Tibial artery (tissue), 4 donors: ENCODE results near the gene FTCD.
"Not testable (repeated sequence)": the region's sequence is repeated elsewhere in the genome, so short reads cannot be mapped to it uniquely, and the experiment has no call there.

Experiments used
- DNase-seq, 2 donors: peaks; one replicate each; pipeline ENCODE4 v3.0.0-alpha.2; 2019
- H3K27ac ChIP-seq, 2 donors: fragments of 200-600 bp; sonication (generic) in 1 of 2; 1 replicate in 1 of 2; 2 replicates in 1 of 2; pipeline ENCODE4 v1.5.1; 2018 to 2019; ENCODE audit warnings: mild to moderate bottlenecking in 1 of 2
- H3K27me3 ChIP-seq, 2 donors: fragments of 200-600 bp; sonication (generic) in 1 of 2; one replicate each; pipeline versions ENCODE4 v1.5.1 to v1.6.0; 2016 to 2019
- H3K36me3 ChIP-seq, 3 donors: fragments of 200-600 bp; sonication (generic) in 2 of 3; one replicate each; pipeline ENCODE4 v1.5.1; 2016 to 2019; ENCODE audit warnings: mild to moderate bottlenecking in 2 of 3
- H3K4me1 ChIP-seq, 4 donors: fragments of 200-600 bp; sonication (generic) in 2 of 4; 1 replicate in 3 of 4; 2 replicates in 1 of 4; pipeline ENCODE4 v1.5.1; 2016 to 2019
- H3K4me3 ChIP-seq, 2 donors: fragments of 200-600 bp; sonication (generic) in 1 of 2; 1 replicate in 1 of 2; 2 replicates in 1 of 2; pipeline ENCODE4 v1.5.1; 2018 to 2019; ENCODE audit warnings: mild to moderate bottlenecking in 2 of 2
- H3K9me3 ChIP-seq, 3 donors: fragments of 200-600 bp; sonication (generic) in 1 of 3; one replicate each; pipeline ENCODE4 v1.5.1; 2016 to 2019
- CTCF ChIP-seq, 2 experiments: fragments of 200-600 bp in 1 of 2; fragments of 450-650 bp in 1 of 2; IDR thresholded peaks; one replicate each; pipeline ENCODE4 v1.5.1; 2017 to 2019; ENCODE audit warnings: antibody characterized with exemption in 2 of 2, mild to moderate bottlenecking in 1 of 2, moderate library complexity in 1 of 2
- intact Hi-C: fragments of 100-400 bp; cut with DNase I; formaldehyde crosslinking; loops from one replicate; pipeline ENCODE4 v1.15.0; 2023; ENCODE audit warnings: low total_unique reads

The FTCD gene

GRCh38 chr21:46181436-46181835, 26.1 kb upstream of the FTCD start:
- peaks cover 0 to 4% (median 0%) of the 10 kb centered on the region in 3 donors for H3K9me3 ChIP-seq
- H3K4me1 ChIP-seq, result peaks cover 0 to 11% (median 4%) of the 10 kb centered on the region in 4 donors
- no peak for DNase-seq
- peaks cover 0 to 7% of the 10 kb centered on the region in 2 donors for H3K27me3 ChIP-seq
- no peak for TF ChIP-seq CTCF (IDR thresholded peaks at IDR 0.05)
- H3K27ac ChIP-seq, result no peak overlapping the region
- H3K36me3 ChIP-seq, result peaks cover 0 to 13% (median 0%) of the 10 kb centered on the region in 3 donors
- no peak overlapping the region for H3K4me3 ChIP-seq
- intact Hi-C loops, result no loop called here

GRCh38 chr21:46180778-46181391, 25.5 kb upstream of the FTCD start:
- intact Hi-C loops, result no loop called here
- Histone ChIP-seq H3K36me3 (peaks cover 0 to 13% (median 0%) of the 10 kb centered on the region in 3 donors), H3K9me3 (peaks cover 0 to 7% (median 0%) of the 10 kb centered on the region in 3 donors), H3K4me1 (peaks cover 0 to 11% (median 4%) of the 10 kb centered on the region in 4 donors), H3K27me3 (peaks cover 0 to 7% of the 10 kb centered on the region in 2 donors), H3K27ac (no peak overlapping the region), H3K4me3 (no peak overlapping the region)
- no peak for TF ChIP-seq CTCF (IDR thresholded peaks at IDR 0.05)
- no peak for DNase-seq

GRCh38 chr21:46180079-46180722, 24.8 kb upstream of the FTCD start:
- no peak overlapping the region for H3K27ac ChIP-seq
- intact Hi-C loops, result no loop called here
- H3K9me3 ChIP-seq, result peaks cover 0 to 7% (median 0%) of the 10 kb centered on the region in 3 donors
- no peak for TF ChIP-seq CTCF (IDR thresholded peaks at IDR 0.05)
- H3K4me1 ChIP-seq, result peaks cover 0 to 11% (median 2%) of the 10 kb centered on the region in 4 donors
- H3K36me3 ChIP-seq, result peaks cover 0 to 13% (median 0%) of the 10 kb centered on the region in 3 donors
- H3K27me3 ChIP-seq, result peaks cover 0 to 7% of the 10 kb centered on the region in 2 donors
- H3K4me3 ChIP-seq, result no peak overlapping the region
- no peak for DNase-seq

- Histone ChIP-seq H3K4me3 (no peak overlapping the region), H3K9me3 (peaks cover 0 to 7% (median 0%) of the 10 kb centered on the region in 3 donors), H3K36me3 (peaks cover 0 to 13% (median 0%) of the 10 kb centered on the region in 3 donors), H3K27me3 (peaks cover 0 to 7% of the 10 kb centered on the region in 2 donors), H3K27ac (no peak overlapping the region), H3K4me1 (peaks cover 0 to 11% (median 2%) of the 10 kb centered on the region in 4 donors)
- no peak for DNase-seq
- no peak for TF ChIP-seq CTCF (IDR thresholded peaks at IDR 0.05)
- intact Hi-C loops, result no loop called here
Measured at GRCh38 chr21:46179708-46180078, 24.3 kb upstream of the FTCD start.

GRCh38 chr21:46178961-46179360, 23.6 kb upstream of the FTCD start:
- no peak overlapping the region for H3K4me3 ChIP-seq
- H3K27me3 ChIP-seq, result peaks cover 0 to 7% of the 10 kb centered on the region in 2 donors
- intact Hi-C loops, result no loop called here
- H3K27ac ChIP-seq, result no peak overlapping the region
- no peak for TF ChIP-seq CTCF (IDR thresholded peaks at IDR 0.05)
- peaks cover 0 to 7% (median 0%) of the 10 kb centered on the region in 3 donors for H3K9me3 ChIP-seq
- H3K36me3 ChIP-seq, result peaks cover 0 to 13% (median 0%) of the 10 kb centered on the region in 3 donors
- no peak for DNase-seq
- H3K4me1 ChIP-seq, result peaks cover 0 to 9% (median 2%) of the 10 kb centered on the region in 4 donors

GRCh38 chr21:46176443-46177129, 21.2 kb upstream of the FTCD start:
- DNase-seq, intact Hi-C loops, H3K4me3 ChIP-seq, H3K27me3 ChIP-seq, H3K4me1 ChIP-seq, H3K27ac ChIP-seq, H3K9me3 ChIP-seq: not testable (repeated sequence)
- peaks cover 0 to 11% (median 0%) of the 10 kb centered on the region in 3 donors for H3K36me3 ChIP-seq
